Osteocyte (in vitro differentiated cells): ENCODE measurements around the gene GOSR1. TPM values are rescaled to one million over a fixed set of nuclear protein-coding genes. Genes with fewer than 3 reads are reported as not detected.
"Not testable (repeated sequence)": the region's sequence is repeated elsewhere in the genome, so short reads cannot be mapped to it uniquely, and the experiment has no call there.

ENCODE experiments used
- DNase-seq: peaks from one replicate; pipeline ENCODE4 v3.0.0; 2021; ENCODE audit warnings: mixed read lengths; ENCODE audit not compliant: unreplicated experiment; ENCODE audit errors: extremely low spot score
- H3K27ac Mint-ChIP-seq: one replicate; pipeline ENCODE4 v1.8.0; 2021; ENCODE audit warnings: mild to moderate bottlenecking, mixed read lengths; ENCODE audit not compliant: unreplicated experiment
- H3K27me3 Mint-ChIP-seq: one replicate; pipeline ENCODE4 v1.8.0; 2021; ENCODE audit warnings: mixed read lengths; ENCODE audit not compliant: unreplicated experiment
- H3K36me3 Mint-ChIP-seq: one replicate; pipeline ENCODE4 v1.8.0; 2021; ENCODE audit warnings: mixed read lengths; ENCODE audit not compliant: unreplicated experiment
- H3K4me1 Mint-ChIP-seq: one replicate; pipeline ENCODE4 v1.8.0; 2021; ENCODE audit warnings: mixed read lengths; ENCODE audit not compliant: unreplicated experiment
- H3K4me3 Mint-ChIP-seq: one replicate; pipeline ENCODE4 v1.8.0; 2021; ENCODE audit warnings: mild to moderate bottlenecking, moderate library complexity, mixed read lengths; ENCODE audit not compliant: unreplicated experiment
- H3K9me3 Mint-ChIP-seq: one replicate; pipeline ENCODE4 v1.8.0; 2021; ENCODE audit warnings: mixed read lengths; ENCODE audit not compliant: unreplicated experiment
- CTCF ChIP-seq: fragments of 200-600 bp; sonication (generic); IDR thresholded peaks from 2 replicates; pipeline ENCODE4 v1.5.0; 2021; ENCODE audit warnings: antibody characterized with exemption, mild to moderate bottlenecking, moderate library complexity
- total RNA-seq: library from RNA; stranded (reverse); gene quantifications from 2 replicates; pipeline ENCODE4 v1.2.1, GENCODE V29; 2021

Gene GOSR1
- total RNA-seq, 1 donor from 2014 or later: 47.3 TPM

DNA sequence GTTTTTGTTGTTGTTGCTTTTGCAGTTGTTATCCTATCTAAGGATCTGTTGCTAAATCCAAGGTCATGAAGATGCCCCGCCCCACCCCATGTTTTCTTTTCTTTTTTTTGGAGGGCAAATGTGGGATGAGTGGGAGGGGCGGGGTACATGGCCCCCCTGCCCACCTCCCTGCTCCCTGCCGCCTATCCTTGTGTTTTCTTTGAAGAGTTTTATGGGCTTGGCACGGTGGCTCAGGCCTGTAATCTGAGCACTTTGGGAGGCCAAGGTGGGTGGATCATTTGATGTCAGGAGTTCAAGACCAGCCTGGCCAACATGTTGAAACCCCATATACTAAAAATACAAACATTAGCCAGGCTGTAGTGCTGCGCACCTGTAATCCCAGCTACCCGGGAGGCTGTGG, 18.8 kb upstream of the GOSR1 start:
- Mint-ChIP-seq H3K27ac (no peak overlapping the region), H3K4me1 (peaks cover 2% of the 10 kb centered on the region), H3K9me3 (peaks cover 5% of the 10 kb centered on the region), H3K36me3 (peaks cover 44% of the 10 kb centered on the region), H3K27me3 (no peaks in the 10 kb centered on the region), H3K4me3 (no peak overlapping the region)
- DNase-seq: no peak
- no peak for TF ChIP-seq CTCF

DNA sequence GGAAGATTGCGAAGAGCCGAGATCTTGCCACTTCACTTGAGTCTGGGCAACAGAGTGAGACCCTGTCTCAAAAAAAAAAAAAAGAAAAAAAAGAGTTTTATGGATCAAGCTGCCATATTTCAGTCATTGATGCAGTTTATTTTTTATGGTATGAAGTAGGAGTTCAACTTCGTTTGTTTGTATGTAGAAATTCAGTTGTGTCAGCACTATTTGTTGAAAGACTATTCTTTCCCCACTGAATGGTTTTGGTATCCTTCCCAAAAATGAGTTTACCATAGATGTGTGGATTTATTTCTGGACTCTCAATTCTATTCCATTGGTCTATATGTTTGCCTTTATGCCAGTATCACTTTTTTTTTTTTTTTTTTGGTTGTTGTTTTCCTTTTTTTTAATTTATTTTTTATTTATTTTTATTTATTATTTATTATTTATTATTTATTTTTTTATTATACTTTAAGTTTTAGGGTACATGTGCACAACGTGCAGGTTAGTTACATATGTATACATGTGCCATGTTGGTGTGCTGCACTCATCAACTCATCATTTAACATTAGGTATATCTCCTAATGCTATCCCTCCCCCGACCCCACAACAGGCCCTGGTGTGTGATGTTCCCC, 18.3 kb upstream of the GOSR1 start:
- H3K4me1 Mint-ChIP-seq, H3K27me3 Mint-ChIP-seq, H3K9me3 Mint-ChIP-seq, H3K4me3 Mint-ChIP-seq, H3K27ac Mint-ChIP-seq, DNase-seq: not testable (repeated sequence)
- peaks cover 43% of the 10 kb centered on the region for H3K36me3 Mint-ChIP-seq

GRCh38 chr17:30468465-30468864, 8.7 kb upstream of the GOSR1 start:
- Mint-ChIP-seq H3K4me1 (peaks cover under 1% of the 10 kb centered on the region), H3K36me3 (peaks cover 16% of the 10 kb centered on the region), H3K27me3 (no peaks in the 10 kb centered on the region), H3K4me3 (no peak overlapping the region), H3K9me3 (no peaks in the 10 kb centered on the region), H3K27ac (no peak overlapping the region)
- TF ChIP-seq CTCF: no peak
- no peak for DNase-seq

DNA sequence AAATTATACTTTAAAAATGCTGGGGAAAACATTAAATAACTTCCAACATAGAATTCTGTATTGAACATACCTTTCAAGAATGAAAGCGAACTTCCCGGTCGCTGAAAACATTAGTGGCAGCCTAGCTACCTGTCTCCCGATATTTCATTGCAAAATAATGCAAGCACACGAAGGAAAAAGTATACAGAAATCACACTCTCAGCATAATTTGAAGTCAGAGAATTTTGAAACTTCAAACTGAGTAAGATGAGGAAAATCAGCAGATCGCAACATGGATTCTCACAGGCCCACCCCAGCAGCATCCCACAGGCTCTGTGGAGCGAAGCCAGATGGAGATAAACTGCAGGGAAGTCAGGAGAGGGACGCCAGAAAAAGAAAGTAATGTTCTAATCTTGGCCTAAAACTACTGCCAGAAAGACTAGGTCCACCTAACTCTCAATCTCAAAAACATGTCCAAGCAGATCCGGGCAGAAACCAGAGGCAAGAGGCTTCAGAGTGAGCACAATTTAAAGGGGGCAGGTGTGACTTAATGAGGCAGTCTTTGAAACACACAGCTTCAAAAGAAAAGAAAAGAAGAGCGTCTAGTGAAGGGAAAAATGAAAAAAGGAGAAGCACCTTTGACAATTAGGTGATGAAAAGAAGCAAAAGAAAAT, 4.8 kb upstream of the GOSR1 start:
- no peak for DNase-seq
- no peaks in the 10 kb centered on the region for H3K27me3 Mint-ChIP-seq
- H3K4me1 Mint-ChIP-seq: peaks cover 8% of the 10 kb centered on the region
- no peak overlapping the region for H3K4me3 Mint-ChIP-seq
- no peak overlapping the region for H3K27ac Mint-ChIP-seq
- no peak for TF ChIP-seq CTCF
- H3K9me3 Mint-ChIP-seq: no peaks in the 10 kb centered on the region
- H3K36me3 Mint-ChIP-seq: peaks cover 3% of the 10 kb centered on the region

DNA sequence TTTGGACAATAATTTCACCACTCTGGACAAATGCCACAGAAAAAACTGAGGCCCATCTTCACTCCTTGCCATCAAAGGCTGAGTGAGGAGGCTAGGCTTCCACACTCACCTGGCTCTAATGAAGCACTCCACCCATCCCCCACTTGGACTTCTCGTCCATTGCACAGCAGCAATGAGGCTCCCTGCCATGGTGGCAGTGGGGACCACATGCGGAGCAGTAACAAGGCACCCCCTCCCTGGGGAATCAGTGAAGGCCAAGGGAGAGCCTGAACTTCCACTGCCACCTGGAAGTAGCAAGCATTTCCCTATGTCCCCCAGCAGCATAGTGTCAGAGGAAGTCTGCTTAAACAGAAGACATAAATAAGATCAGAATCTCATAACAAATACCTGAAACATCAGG, 2.0 kb upstream of the GOSR1 start:
- Mint-ChIP-seq H3K4me3 (no peak overlapping the region), H3K9me3 (no peaks in the 10 kb centered on the region), H3K4me1 (peaks cover 20% of the 10 kb centered on the region), H3K27ac (no peak overlapping the region), H3K36me3 (no peaks in the 10 kb centered on the region), H3K27me3 (no peaks in the 10 kb centered on the region)
- no peak for TF ChIP-seq CTCF
- DNase-seq: no peak
